Thoracic aorta (tissue), 2 donors: ENCODE data around the gene RNF144A. TPM values are rescaled to one million over a fixed set of nuclear protein-coding genes. Genes with fewer than 3 reads are reported as not detected.

Source experiments
- ATAC-seq: fragments of 150-250 bp; one replicate; pipeline ENCODE4 v1.8.0; 2017; ENCODE audit warnings: low read depth; ENCODE audit not compliant: insufficient number of reproducible peaks, low FRiP score
- DNase-seq: peaks from one replicate; pipeline ENCODE4 v3.0.0-alpha.2; 2020; ENCODE audit warnings: low spot score
- H3K27ac ChIP-seq, 2 donors: fragments of 200-600 bp; sonication (generic); 1 replicate in 1 of 2; 2 replicates in 1 of 2; pipeline ENCODE4 v1.5.1; 2016; ENCODE audit warnings: mild to moderate bottlenecking in 2 of 2, moderate library complexity in 2 of 2
- H3K27me3 ChIP-seq: fragments of 200-600 bp; sonication (generic); replicated peaks from 2 replicates; pipeline ENCODE4 v1.6.0; 2016; ENCODE audit warnings: mild to moderate bottlenecking; ENCODE audit not compliant: insufficient read depth
- H3K36me3 ChIP-seq: fragments of 200-600 bp; sonication (generic); one replicate; pipeline ENCODE4 v1.5.1; 2016
- H3K4me1 ChIP-seq, 2 donors: fragments of 200-600 bp; sonication (generic); 1 replicate in 1 of 2; 2 replicates in 1 of 2; pipeline versions ENCODE4 v1.5.1 to v1.6.0; 2016; ENCODE audit warnings: low read depth in 2 of 2, mild to moderate bottlenecking in 1 of 2; ENCODE audit not compliant: control insufficient read depth in 1 of 2
- H3K4me3 ChIP-seq: fragments of 200-600 bp; sonication (generic); 2 replicates; pipeline ENCODE4 v1.5.1; 2016; ENCODE audit warnings: mild to moderate bottlenecking
- H3K9me3 ChIP-seq: fragments of 200-600 bp; sonication (generic); 2 replicates; pipeline ENCODE4 v1.5.1; 2016
- CTCF ChIP-seq: fragments of 200-600 bp; sonication (generic); IDR thresholded peaks from one replicate; pipeline ENCODE4 v1.5.1; 2019; ENCODE audit warnings: antibody characterized with exemption
- total RNA-seq, 2 donors: library from RNA; depleted of rRNA; stranded (reverse); fragments of >200 nt; gene quantifications; one replicate each; pipeline versions ENCODE4 v1.1.0 to v1.2.3, GENCODE V29; 2016

RNF144A gene
- total RNA-seq, 2 donors from 2014 or later, result 3.4 to 6.2 TPM

- H3K36me3 ChIP-seq, result no peaks in the 10 kb centered on the region
- DNase-seq (no peak), ATAC-seq (no peak)
- H3K27me3 ChIP-seq, result no peaks in the 10 kb centered on the region
- H3K27ac ChIP-seq, result no peak overlapping the region
- H3K4me3 ChIP-seq, result no peak overlapping the region
- no peaks in the 10 kb centered on the region for H3K9me3 ChIP-seq
- TF ChIP-seq CTCF, result no peak
- H3K4me1 ChIP-seq, result peaks cover 3 to 20% of the 10 kb centered on the region in 2 donors
Measured at GRCh38 chr2:6915399-6915798, 1.8 kb upstream of the RNF144A start.

- H3K4me1 ChIP-seq, result peaks cover 3 to 28% of the 10 kb centered on the region in 2 donors
- H3K27me3 ChIP-seq, result no peaks in the 10 kb centered on the region
- no peak for TF ChIP-seq CTCF
- H3K36me3 ChIP-seq, result no peaks in the 10 kb centered on the region
- ATAC-seq (no peak), DNase-seq (no peak)
- no peak overlapping the region for H3K27ac ChIP-seq
- H3K4me3 ChIP-seq, result no peak overlapping the region
- no peaks in the 10 kb centered on the region for H3K9me3 ChIP-seq
Measured at GRCh38 chr2:6916224-6916623, 988 bp upstream of the RNF144A start.

- Histone ChIP-seq H3K4me3 (peak overlapping the region; percentile 87), H3K36me3 (no peaks in the 10 kb centered on the region), H3K27ac (no peak overlapping the region), H3K4me1 (peaks cover 3 to 31% of the 10 kb centered on the region in 2 donors), H3K27me3 (no peaks in the 10 kb centered on the region), H3K9me3 (no peaks in the 10 kb centered on the region)
- DNase-seq (no peak), ATAC-seq (no peak)
- no peak for TF ChIP-seq CTCF
Measured at GRCh38 chr2:6916736-6917070, 509 bp upstream of the RNF144A start.

- no peaks in the 10 kb centered on the region for H3K9me3 ChIP-seq
- H3K27ac ChIP-seq, result no peak overlapping the region
- no peak for DNase-seq
- H3K4me3 ChIP-seq, result peak overlapping the region; percentile 87
- no peaks in the 10 kb centered on the region for H3K27me3 ChIP-seq
- H3K36me3 ChIP-seq, result no peaks in the 10 kb centered on the region
- no peak for TF ChIP-seq CTCF
- peaks cover 3 to 31% of the 10 kb centered on the region in 2 donors for H3K4me1 ChIP-seq
- ATAC-seq, result peak; percentile 52
Measured at GRCh38 chr2:6917761-6918421, 679 bp downstream of the RNF144A start.

- ATAC-seq, result no peak
- Histone ChIP-seq H3K9me3 (no peaks in the 10 kb centered on the region), H3K27me3 (no peaks in the 10 kb centered on the region), H3K4me3 (no peak overlapping the region), H3K36me3 (no peaks in the 10 kb centered on the region), H3K27ac (no peak overlapping the region), H3K4me1 (peaks cover 3 to 31% of the 10 kb centered on the region in 2 donors)
- no peak for TF ChIP-seq CTCF
- no peak for DNase-seq
Measured at GRCh38 chr2:6919901-6920742, 2.9 kb downstream of the RNF144A start.
